GM21576 (cell line): ENCODE results near the gene TBC1D19.
"Not testable (repeated sequence)": the region's sequence is repeated elsewhere in the genome, so short reads cannot be mapped to it uniquely, and the experiment has no call there.

Experiments
- ATAC-seq: cut with Tn5 transposase; IDR thresholded peaks from one replicate; pipeline ENCODE4 v1.9.1; 2021; ENCODE audit warnings: mild to moderate bottlenecking, moderate library complexity; ENCODE audit not compliant: unreplicated experiment

Gene TBC1D19

DNA sequence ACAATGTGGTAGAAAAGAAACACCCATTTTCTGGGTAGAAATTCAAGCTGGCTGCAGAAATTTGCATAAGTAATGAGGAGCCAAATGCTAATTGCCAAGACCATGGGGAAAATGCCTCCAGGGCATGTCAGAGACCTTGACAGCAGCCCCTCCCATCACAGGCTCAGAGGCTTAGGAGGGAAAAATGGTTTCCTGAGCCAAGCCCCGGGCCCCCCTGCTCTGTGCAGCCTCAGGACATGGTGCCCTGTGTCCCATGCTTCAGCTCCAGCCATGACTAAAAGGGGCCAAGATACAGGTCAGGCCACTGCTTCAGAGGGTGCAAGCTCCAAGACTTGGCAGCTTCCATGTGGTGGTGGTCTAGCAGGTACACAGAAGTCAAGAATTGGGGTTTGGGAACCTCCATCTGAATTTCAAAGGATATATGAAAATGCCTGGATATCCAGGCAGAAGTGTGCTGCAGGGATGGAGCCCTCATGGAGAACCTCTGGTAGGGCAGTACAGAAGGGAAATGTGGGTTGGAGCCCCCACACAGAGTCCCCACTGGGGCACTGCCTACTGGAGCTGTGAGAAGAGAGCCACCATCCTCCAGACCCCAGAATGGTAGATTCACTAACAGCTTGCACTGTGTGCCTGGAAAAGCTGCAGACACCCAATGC, 95.3 kb downstream of the TBC1D19 start:
- ATAC-seq = not testable (repeated sequence)

- ATAC-seq = no peak
Measured at GRCh38 chr4:26682436-26682835, 98.6 kb downstream of the TBC1D19 start.

DNA sequence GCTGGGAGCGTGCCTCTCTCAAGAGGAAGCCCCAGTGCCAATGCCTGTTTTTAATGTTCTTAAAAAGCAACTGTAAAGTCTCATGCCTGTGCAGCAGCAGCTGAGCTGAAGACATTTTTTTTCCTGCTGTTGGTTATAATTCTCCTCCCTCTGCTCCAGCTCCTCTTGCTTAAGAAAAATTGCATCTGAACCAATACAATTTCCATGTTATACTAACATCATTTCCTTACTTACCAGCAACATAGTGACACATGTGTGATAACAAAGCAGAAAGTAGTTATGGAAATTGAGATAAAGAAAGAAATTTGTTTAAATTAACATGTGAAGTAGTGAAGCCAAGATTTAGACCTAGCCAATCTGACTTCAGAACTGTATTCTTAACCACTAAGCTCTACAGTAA, 101.4 kb downstream of the TBC1D19 start:
- no peak for ATAC-seq

GRCh38 chr4:26687728-26688127, 103.8 kb downstream of the TBC1D19 start:
- no peak for ATAC-seq

GRCh38 chr4:26690506-26690905, 106.6 kb downstream of the TBC1D19 start:
- ATAC-seq = no peak

DNA sequence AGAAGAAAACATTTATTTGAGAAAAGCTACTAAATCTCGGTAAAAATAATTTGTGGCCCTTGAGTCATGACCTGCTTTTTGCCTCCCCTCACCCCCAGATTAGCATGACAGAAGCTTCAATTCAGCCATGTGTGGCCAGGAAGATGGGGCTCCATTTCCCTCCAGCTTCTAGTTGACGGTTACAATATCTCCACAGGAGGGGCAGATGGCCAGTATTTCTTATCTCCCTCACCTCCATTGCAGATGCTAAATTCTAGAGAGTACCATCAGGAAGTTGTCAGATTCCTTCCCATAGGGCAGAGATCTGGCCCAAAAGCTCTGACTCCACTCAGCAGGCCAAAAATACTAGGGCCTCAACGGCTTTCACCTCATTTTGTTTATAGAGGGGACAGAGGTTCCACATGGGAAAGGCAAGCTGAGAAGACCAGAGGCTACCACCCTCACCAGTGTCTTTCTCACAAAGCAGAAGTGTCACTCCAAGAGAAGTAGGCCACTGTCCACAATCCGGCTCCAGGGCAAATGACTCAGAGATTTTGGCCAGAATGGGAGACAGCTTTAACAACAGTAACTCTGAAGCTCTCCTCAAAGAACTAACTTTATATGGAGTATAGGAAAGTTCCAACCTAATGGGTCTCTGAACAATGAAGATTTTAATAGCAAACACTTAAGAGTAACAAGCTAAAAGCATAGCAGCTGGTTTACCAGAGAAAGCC, 108.3 kb downstream of the TBC1D19 start:
- no peak for ATAC-seq

- not testable (repeated sequence) for ATAC-seq
Measured at GRCh38 chr4:26694131-26694530, 110.2 kb downstream of the TBC1D19 start.

- ATAC-seq = no peak
Measured at GRCh38 chr4:26700110-26700509, 116.2 kb downstream of the TBC1D19 start.

DNA sequence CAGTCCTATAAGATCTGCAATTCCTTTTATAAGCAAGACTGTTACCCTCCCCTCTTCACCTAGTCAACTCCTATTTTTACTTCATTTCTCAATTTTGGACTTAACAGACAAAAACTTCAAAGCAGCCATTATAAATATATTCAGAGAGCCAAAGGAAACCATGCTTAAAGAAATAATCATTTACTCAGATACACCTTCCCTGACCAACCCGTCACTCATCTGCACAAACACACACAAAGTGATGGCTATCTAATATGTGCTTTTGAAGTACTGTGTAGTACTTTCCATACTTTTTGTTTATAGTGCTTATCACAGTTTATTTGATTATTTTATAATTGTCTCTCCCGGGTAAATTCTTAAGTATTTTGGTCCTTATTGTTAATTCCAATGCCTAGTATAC, 117.2 kb downstream of the TBC1D19 start:
- no peak for ATAC-seq

DNA sequence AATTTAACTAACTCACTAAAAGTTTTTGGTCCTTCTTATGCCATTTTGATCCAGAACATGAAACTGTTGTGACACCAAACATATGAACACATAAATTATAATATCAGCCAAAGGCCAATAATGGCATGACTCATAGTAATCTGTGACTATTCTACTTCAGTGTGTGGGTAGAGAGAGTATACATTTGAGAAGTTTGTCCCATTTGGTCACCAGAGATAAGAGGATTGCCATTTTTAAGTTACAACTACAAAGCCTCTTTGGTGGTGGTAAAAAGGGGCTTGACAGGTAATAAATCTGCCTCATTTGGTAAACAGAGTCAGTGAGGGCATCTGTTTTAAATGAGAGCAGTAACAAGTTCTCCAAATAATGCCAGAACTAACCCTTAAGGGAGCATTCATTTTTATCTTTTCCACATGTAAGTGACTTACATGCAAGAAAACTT, 117.9 kb downstream of the TBC1D19 start:
- ATAC-seq = no peak

DNA sequence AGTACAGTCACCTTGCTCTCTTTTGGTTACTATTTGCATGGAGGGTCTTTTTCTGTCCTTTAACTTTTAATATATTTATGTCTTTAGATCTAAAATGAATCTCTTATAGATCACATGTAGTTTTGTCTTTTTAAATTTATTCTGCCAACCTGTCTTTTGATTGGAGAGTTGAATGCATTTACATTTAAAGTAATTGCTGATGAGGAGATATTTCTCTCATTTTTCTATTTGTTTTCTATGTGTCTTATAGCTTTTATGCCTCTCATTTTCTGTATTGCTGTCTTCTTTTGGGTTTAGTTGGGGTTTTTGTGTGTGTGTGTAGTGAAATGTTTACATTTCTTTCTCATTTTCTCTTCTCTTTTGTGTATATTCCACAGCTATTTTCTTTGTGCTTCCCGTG, 123.5 kb downstream of the TBC1D19 start:
- ATAC-seq = no peak

DNA sequence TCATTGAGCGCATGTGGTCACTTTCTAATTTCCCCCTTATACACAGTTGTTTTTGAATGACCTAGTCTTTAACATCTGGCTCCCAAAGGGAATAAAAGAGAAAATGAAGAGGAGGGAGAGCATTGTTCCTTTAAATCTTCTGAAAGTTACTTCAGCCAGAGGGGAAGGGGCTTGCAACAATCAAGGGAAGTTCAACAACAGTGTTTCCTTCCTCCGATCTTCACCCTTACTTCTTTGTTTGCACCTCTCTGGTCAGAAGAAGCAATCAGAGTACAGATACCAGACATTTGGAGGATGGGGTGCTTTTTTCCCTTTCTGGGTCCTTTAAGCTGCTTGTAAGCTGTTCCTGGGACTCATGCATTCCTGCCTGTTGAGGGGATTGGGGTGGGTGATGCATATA, 125.4 kb downstream of the TBC1D19 start:
- no peak for ATAC-seq

GRCh38 chr4:26713563-26714151, 129.8 kb downstream of the TBC1D19 start:
- no peak for ATAC-seq

GRCh38 chr4:26715636-26716242, 131.9 kb downstream of the TBC1D19 start:
- peak; percentile 49 for ATAC-seq

- ATAC-seq = no peak
Measured at GRCh38 chr4:26717332-26717731, 133.4 kb downstream of the TBC1D19 start.

- ATAC-seq = no peak
Measured at GRCh38 chr4:26719954-26720552, 136.2 kb downstream of the TBC1D19 start.

GRCh38 chr4:26721685-26722084, 137.8 kb downstream of the TBC1D19 start:
- no peak for ATAC-seq

- peak; percentile 99 for ATAC-seq
Measured at GRCh38 chr4:26723216-26723615, 139.3 kb downstream of the TBC1D19 start.

GRCh38 chr4:26724534-26724933, 140.7 kb downstream of the TBC1D19 start:
- ATAC-seq = no peak

DNA sequence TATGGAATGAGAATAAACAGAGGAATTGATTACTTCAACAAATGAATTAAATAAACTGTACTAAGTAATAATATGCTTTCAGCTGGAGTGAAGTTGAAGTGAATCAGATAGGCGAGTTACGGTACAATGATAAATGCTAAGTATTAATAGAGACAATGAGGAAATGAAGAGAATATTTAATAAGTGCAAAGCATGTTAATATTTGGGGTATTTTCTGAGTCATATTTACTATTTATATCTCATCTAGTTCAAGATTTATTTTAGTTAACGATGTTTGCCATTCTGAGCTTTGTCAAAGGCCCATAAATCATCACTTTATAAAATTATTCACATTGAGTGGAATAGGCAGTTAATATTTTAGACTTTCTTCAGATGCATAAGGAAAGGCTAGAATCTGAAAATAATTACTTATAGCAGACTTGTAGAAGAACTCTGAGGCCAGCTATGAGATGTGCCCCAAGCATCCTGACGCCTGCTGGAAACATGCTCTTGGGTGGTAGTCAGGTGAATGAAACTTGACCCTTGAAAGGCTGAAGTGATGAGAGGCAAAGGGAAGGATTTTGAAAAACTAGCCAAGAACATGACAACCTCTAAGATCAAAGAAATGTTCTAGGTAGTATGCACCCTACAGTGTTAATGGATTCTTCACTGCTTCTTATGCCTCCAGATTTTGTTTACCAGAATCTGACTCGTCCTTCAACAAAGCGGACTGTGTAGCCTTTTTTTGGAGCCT, 142.9 kb downstream of the TBC1D19 start:
- ATAC-seq = no peak

DNA sequence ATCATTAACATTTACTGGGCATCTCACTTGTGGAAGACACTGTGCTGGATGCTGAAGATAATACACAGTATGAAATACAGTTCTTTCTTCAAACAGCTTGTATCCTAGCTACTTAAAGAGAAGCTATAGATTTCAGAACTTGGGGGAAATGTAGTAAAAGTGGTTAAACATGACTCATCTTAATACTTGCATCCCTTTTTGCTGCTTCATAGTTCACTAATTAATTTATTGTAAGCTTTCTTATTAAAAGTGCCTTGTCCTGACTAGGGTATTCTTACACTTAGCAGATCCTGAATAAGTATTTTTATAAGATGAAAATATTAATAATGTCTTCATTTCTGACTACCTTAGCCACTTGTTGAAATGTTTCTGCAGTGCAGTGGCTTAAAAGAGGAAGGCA, 144.0 kb downstream of the TBC1D19 start:
- no peak for ATAC-seq
